Epithelial cell of proximal tubule (primary cell): ENCODE measurements around the gene ATP11A. TPM values are rescaled to one million over a fixed set of nuclear protein-coding genes. Genes with fewer than 3 reads are reported as not detected.

ENCODE experiments used
- DNase-seq: peaks from one replicate; pipeline ENCODE4 v3.0.0-alpha.2; 2011; ENCODE audit warnings: low read depth
- H3K4me3 ChIP-seq: 2 replicates; pipeline ENCODE4 v1.5.1; 2011; ENCODE audit warnings: low read depth, mild to moderate bottlenecking, low read length
- total RNA-seq: library from RNA; depleted of rRNA; stranded (reverse); fragments of >200 nt; gene quantifications from 2 replicates; pipeline ENCODE4 v1.2.3, GENCODE V29; 2015
- TF ChIP-seq, protein P1 (sequence below): conservative IDR thresholded peaks from 2 replicates; pipeline ENCODE4 v1.5.1; 2012; ENCODE audit warnings: low read depth, mild to moderate bottlenecking, low read length

ATP11A gene
- total RNA-seq, 1 donor from 2014 or later: 27.2 TPM

DNA sequence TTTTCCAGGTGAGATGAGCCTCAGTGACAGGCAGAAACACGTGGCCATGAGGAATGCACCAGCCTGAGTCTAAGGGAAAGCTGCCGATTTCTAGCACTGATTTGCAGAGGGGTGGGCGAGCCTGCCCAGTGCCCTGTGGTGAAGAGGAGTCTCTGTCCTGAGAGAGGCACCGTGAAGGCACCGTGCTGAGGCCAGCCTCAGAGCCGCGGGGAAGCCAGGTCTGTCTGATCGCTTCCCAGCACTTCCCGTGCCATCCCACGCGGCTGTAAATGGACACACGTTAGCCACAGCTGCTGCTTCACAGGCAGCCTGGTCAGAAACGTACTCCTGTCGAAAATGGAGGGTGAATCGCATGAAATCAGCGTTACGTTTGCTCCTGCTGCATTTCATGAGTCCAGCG is 79.8 kb downstream of the ATP11A start:
- TF ChIP-seq, protein P1, sequence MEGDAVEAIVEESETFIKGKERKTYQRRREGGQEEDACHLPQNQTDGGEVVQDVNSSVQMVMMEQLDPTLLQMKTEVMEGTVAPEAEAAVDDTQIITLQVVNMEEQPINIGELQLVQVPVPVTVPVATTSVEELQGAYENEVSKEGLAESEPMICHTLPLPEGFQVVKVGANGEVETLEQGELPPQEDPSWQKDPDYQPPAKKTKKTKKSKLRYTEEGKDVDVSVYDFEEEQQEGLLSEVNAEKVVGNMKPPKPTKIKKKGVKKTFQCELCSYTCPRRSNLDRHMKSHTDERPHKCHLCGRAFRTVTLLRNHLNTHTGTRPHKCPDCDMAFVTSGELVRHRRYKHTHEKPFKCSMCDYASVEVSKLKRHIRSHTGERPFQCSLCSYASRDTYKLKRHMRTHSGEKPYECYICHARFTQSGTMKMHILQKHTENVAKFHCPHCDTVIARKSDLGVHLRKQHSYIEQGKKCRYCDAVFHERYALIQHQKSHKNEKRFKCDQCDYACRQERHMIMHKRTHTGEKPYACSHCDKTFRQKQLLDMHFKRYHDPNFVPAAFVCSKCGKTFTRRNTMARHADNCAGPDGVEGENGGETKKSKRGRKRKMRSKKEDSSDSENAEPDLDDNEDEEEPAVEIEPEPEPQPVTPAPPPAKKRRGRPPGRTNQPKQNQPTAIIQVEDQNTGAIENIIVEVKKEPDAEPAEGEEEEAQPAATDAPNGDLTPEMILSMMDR: no peak
- DNase-seq: no peak
- no peak overlapping the region for H3K4me3 ChIP-seq

DNA sequence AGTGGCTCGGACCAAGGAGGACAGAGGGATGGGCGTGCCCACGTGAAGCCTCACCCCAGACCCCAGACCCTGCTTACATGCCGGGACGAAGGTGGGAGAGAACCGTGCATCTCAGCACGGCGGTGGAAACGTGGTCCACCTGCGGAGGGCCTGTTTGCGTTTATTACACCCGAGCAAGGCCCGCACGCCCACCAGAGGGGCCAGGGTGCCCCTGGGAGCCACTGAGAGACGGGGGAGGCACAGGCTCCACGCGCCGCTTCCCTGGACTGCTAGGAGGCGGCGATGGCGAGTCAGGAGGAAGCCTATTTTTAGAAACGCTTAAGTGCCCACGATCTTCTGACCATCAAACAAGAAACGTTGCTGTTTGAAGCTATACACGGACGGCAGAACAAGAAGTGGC is 80.7 kb downstream of the ATP11A start:
- no peak for DNase-seq
- H3K4me3 ChIP-seq: no peak overlapping the region
- TF ChIP-seq, protein P1: no peak

DNA sequence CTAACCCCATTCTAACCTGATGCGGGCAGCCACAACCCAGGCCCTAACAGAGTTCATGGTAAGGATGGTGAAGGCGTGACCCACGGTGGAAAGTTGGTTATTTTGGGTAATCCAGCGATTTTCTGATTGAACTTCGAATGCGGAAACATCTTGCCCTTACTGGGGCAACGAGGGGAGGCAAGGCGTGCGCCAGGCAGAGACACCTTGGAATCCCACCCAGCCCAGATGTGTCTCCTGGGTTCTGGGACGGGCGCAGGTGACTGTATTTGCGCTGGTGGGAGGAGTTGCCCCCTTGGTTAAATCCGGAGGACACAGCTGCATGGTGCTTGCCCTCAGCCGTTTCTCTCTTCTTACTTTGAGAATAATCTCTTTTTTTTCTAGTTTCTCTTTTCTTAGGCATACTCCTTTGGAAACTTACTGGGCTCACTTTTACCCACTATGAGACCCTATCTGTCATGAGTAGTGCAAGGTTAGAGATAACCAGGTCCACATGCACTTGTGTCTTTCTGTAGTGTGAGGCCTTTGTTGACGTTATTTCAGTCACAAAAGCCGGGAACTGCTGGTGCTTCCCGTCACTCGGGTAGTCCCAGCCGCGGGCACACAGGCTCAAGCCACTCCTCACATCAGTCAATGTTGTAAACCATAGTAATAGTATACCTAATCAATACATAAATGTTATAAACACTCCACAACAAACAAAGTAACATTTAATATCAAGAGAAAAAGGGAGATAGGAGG is 81.5 kb downstream of the ATP11A start:
- DNase-seq: no peak
- no peak overlapping the region for H3K4me3 ChIP-seq
- TF ChIP-seq, protein P1: no peak

DNA sequence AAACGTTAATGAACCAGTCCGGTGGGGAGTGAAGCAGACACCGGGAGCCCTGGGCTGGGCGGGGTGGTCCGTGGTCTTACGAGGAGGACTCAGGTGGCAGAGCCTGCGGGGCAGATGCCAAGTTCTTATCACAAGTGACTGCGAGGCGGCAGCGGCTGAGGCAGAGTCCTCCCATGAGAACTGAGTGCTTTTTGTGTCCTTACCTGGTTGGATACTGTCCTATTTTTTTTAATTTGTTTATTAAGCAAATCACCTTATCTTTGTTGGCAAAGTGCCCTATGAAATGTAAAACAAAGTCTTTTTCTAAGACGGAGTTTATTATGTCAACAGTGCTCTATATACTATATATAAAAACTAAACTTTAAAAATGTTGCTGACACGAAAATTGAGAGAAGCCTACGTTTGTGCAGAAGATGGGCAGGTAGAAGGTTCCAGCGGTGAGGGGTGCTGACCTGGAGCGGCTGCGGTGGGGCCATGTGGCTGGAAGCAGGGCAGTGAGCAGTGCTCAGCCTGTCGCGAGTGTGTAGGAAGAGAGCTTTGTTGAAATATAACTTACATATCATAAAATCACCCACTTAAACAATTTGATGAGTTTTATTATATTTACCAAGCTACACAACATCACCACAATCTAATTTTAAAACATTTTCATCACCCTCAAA is 82.2 kb downstream of the ATP11A start:
- no peak for DNase-seq
- TF ChIP-seq, protein P1: no peak
- H3K4me3 ChIP-seq: no peak overlapping the region

DNA sequence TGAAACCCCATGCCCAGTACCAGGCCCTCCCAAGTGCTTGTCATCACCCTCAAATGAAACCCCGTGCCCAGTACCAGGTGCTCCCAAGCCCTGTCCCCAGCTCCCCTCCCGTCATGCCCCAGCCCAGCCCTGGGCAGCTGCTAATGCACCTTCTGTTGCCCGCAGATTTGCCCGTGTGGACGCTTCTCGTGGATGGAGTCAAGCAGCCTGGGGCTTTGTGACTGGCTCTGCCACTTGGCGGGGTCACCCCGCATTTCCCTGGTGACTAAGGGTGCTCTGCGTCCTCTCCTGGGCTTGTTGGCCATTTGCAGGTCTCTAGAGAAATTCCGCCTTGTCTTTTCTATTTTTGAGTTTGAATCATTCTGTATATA is 82.7 kb downstream of the ATP11A start:
- TF ChIP-seq, protein P1: no peak
- no peak for DNase-seq
- H3K4me3 ChIP-seq: no peak overlapping the region

DNA sequence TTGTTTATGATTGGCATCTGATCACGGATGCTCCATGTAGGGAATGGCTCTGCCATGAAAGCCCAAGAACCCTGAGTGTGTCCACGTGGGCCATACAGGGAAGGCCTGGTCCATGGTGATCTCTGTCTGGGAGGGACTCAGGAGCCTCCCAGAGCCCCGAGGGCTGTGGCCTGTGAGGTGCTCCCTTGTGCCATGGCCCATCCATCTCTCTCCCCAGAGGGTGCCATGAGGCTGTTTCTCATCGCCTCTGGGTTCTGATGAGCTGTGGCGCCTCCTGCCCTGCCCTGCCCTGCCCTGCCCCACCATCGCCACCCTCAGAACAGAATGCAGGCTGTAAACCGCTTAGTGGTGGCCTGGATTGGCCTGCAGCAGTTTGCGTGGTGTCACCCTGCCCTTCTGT is 83.1 kb downstream of the ATP11A start:
- no peak for DNase-seq
- TF ChIP-seq, protein P1: no peak
- no peak overlapping the region for H3K4me3 ChIP-seq
